ENCODE results near the gene HENMT1. TPM values are rescaled to one million over a fixed set of nuclear protein-coding genes. Genes with fewer than 3 reads are reported as not detected.
"Not testable (repeated sequence)": the region's sequence is repeated elsewhere in the genome, so short reads cannot be mapped to it uniquely, and the experiment has no call there.

Gene HENMT1
- total and polyA plus RNA-seq, 4 donors, result 3.4 to 7.8 (median 4.7) TPM

- TF ChIP-seq CTCF (IDR thresholded peaks at IDR 0.05; ENCODE audit: control extremely low read depth, extremely low read depth), result peak; percentile 63
- Histone ChIP-seq H3K36me3 (ENCODE audit: control insufficient read depth in 4 of 4, insufficient read depth in 4 of 4, low read length in 4 of 4) (peaks cover 0 to 4% (median 0%) of the 10 kb centered on the region in 4 donors), H3K9me3 (ENCODE audit: control insufficient read depth in 4 of 4, insufficient read depth in 3 of 4, low read length in 3 of 4) (no peaks in the 10 kb centered on the region), H3K4me1 (ENCODE audit: control insufficient read depth in 5 of 5, insufficient read depth in 5 of 5, low read length in 5 of 5) (peaks cover 0 to 19% (median 5%) of the 10 kb centered on the region in 5 donors), H3K27ac (ENCODE audit: low read depth in 1 of 2, low read length in 1 of 2) (no peak overlapping the region), H3K9ac (ENCODE audit: insufficient read depth in 1 of 2, low read length in 2 of 2) (no peak overlapping the region), H3K4me3 (no peak overlapping the region), H3K27me3 (ENCODE audit: control insufficient read depth in 3 of 3, insufficient read depth in 3 of 3, low read length in 2 of 3) (no peaks in the 10 kb centered on the region)
- DNase-seq, result peak; percentile 56 to 88 (median 79)
- WGBS, 2 donors, result 11 to 24% methylated on average over 3 of the region's 3 CpGs
- ATAC-seq (ENCODE audit: insufficient read depth, low FRiP score), result no peak
Observed at GRCh38 chr1:108643492-108644335, 17.2 kb downstream of the HENMT1 start.

GRCh38 chr1:108640863-108641262 lies 20.0 kb downstream of the HENMT1 start:
- 97% methylated on average over 23 to 28 of the region's 28 CpGs for WGBS, 2 donors
- H3K36me3 ChIP-seq (ENCODE audit: control insufficient read depth in 4 of 4, insufficient read depth in 4 of 4, low read length in 4 of 4); ATAC-seq (ENCODE audit: insufficient read depth, low FRiP score); H3K4me1 ChIP-seq (ENCODE audit: control insufficient read depth in 5 of 5, insufficient read depth in 5 of 5, low read length in 5 of 5); H3K4me3 ChIP-seq; H3K27ac ChIP-seq (ENCODE audit: low read depth in 1 of 2, low read length in 1 of 2); H3K9me3 ChIP-seq (ENCODE audit: control insufficient read depth in 4 of 4, insufficient read depth in 3 of 4, low read length in 3 of 4); H3K9ac ChIP-seq (ENCODE audit: insufficient read depth in 1 of 2, low read length in 2 of 2); DNase-seq; H3K27me3 ChIP-seq (ENCODE audit: control insufficient read depth in 3 of 3, insufficient read depth in 3 of 3, low read length in 2 of 3): not testable (repeated sequence)

GRCh38 chr1:108639899-108640560 lies 20.9 kb downstream of the HENMT1 start:
- H3K9me3 ChIP-seq (ENCODE audit: control insufficient read depth in 4 of 4, insufficient read depth in 3 of 4, low read length in 3 of 4), result no peaks in the 10 kb centered on the region
- H3K27ac ChIP-seq (ENCODE audit: low read depth in 1 of 2, low read length in 1 of 2), result no peak overlapping the region
- no peaks in the 10 kb centered on the region for H3K27me3 ChIP-seq (ENCODE audit: control insufficient read depth in 3 of 3, insufficient read depth in 3 of 3, low read length in 2 of 3)
- TF ChIP-seq CTCF (IDR thresholded peaks at IDR 0.05; ENCODE audit: control extremely low read depth, extremely low read depth), result no peak
- no peak overlapping the region for H3K9ac ChIP-seq (ENCODE audit: insufficient read depth in 1 of 2, low read length in 2 of 2)
- no peak for DNase-seq
- H3K4me3 ChIP-seq, result no peak overlapping the region
- peaks cover 0 to 10% (median 3%) of the 10 kb centered on the region in 4 donors for H3K36me3 ChIP-seq (ENCODE audit: control insufficient read depth in 4 of 4, insufficient read depth in 4 of 4, low read length in 4 of 4)
- WGBS, 2 donors, result 68 to 82% methylated on average over 9 of the region's 9 CpGs
- H3K4me1 ChIP-seq (ENCODE audit: control insufficient read depth in 5 of 5, insufficient read depth in 5 of 5, low read length in 5 of 5), result peaks cover 0 to 4% (median 0%) of the 10 kb centered on the region in 5 donors
- ATAC-seq (ENCODE audit: insufficient read depth, low FRiP score), result no peak

- no peak overlapping the region for H3K4me3 ChIP-seq
- no peaks in the 10 kb centered on the region for H3K27me3 ChIP-seq (ENCODE audit: control insufficient read depth in 3 of 3, insufficient read depth in 3 of 3, low read length in 2 of 3)
- peaks cover 0 to 11% (median 5%) of the 10 kb centered on the region in 4 donors for H3K36me3 ChIP-seq (ENCODE audit: control insufficient read depth in 4 of 4, insufficient read depth in 4 of 4, low read length in 4 of 4)
- 94 to 96% methylated on average over 2 of the region's 2 CpGs for WGBS, 2 donors
- ATAC-seq (ENCODE audit: insufficient read depth, low FRiP score) (no peak), DNase-seq (no peak)
- no peak overlapping the region for H3K27ac ChIP-seq (ENCODE audit: low read depth in 1 of 2, low read length in 1 of 2)
- no peak overlapping the region for H3K9ac ChIP-seq (ENCODE audit: insufficient read depth in 1 of 2, low read length in 2 of 2)
- no peak for TF ChIP-seq CTCF (IDR thresholded peaks at IDR 0.05; ENCODE audit: control extremely low read depth, extremely low read depth)
- no peaks in the 10 kb centered on the region for H3K4me1 ChIP-seq (ENCODE audit: control insufficient read depth in 5 of 5, insufficient read depth in 5 of 5, low read length in 5 of 5)
- no peaks in the 10 kb centered on the region for H3K9me3 ChIP-seq (ENCODE audit: control insufficient read depth in 4 of 4, insufficient read depth in 3 of 4, low read length in 3 of 4)
Observed at GRCh38 chr1:108636876-108637275, 24.0 kb downstream of the HENMT1 start.

Data from lung (tissue), 12 donors.